Hematopoietic multipotent progenitor cell treated with erythropoietin and hydrocortisone succinate and interleukin-3 and kit ligand, for 4 days (in vitro differentiated cells): Measurements from ENCODE around the gene SUCO.
A peak's percentile ranks its signal among the peaks of the same experiment; 100 is the strongest.
"Not testable (repeated sequence)": the region's sequence is repeated elsewhere in the genome, so short reads cannot be mapped to it uniquely, and the experiment has no call there.

ENCODE experiments used
- DNase-seq: peaks from one replicate; pipeline ENCODE4 v3.0.0-alpha.2; 2015

Gene SUCO

GRCh38 chr1:172532700-172533512, at the start of gene SUCO:
SUCO (plus strand) TSS chr1:172533150; CDS start chr1:172533436, 286 bp downstream.
- DNase-seq, result peak; percentile 100

- DNase-seq, result no peak
These were observed 49.5 kb upstream of the SUCO start for GRCh38 chr1:172483448-172483847.

GRCh38 chr1:172484252-172484651, 48.7 kb upstream of the SUCO start:
- no peak for DNase-seq

- DNase-seq, result no peak
These were observed 47.3 kb upstream of the SUCO start for GRCh38 chr1:172485626-172486025.

- no peak for DNase-seq
These were observed 46.0 kb upstream of the SUCO start for GRCh38 chr1:172486805-172487454.

- peak; percentile 28 for DNase-seq
These were observed 45.4 kb upstream of the SUCO start for GRCh38 chr1:172487550-172487949.

GRCh38 chr1:172488393-172488792, 44.6 kb upstream of the SUCO start:
- DNase-seq, result no peak

- no peak for DNase-seq
These were observed 43.1 kb upstream of the SUCO start for GRCh38 chr1:172489847-172490246.

- no peak for DNase-seq
These were observed 40.5 kb upstream of the SUCO start for GRCh38 chr1:172492421-172492820.

- no peak for DNase-seq
These were observed 38.8 kb upstream of the SUCO start for GRCh38 chr1:172494166-172494565.

- DNase-seq, result not testable (repeated sequence)
These were observed 36.8 kb upstream of the SUCO start for GRCh38 chr1:172496127-172496526.

- peak; percentile 35 for DNase-seq
These were observed 36.3 kb upstream of the SUCO start for GRCh38 chr1:172496678-172497077.

- DNase-seq, result no peak
These were observed 35.7 kb upstream of the SUCO start for GRCh38 chr1:172497230-172497629.

- DNase-seq, result peak; percentile 43
These were observed 34.1 kb upstream of the SUCO start for GRCh38 chr1:172498857-172499256.

- DNase-seq, result no peak
These were observed 33.3 kb upstream of the SUCO start for GRCh38 chr1:172499636-172500141.

- no peak for DNase-seq
These were observed 32.7 kb upstream of the SUCO start for GRCh38 chr1:172500207-172500606.

- DNase-seq, result no peak
These were observed 25.2 kb upstream of the SUCO start for GRCh38 chr1:172507741-172508140.

GRCh38 chr1:172510479-172510878, 22.5 kb upstream of the SUCO start:
- DNase-seq, result no peak

GRCh38 chr1:172512591-172512990, 20.4 kb upstream of the SUCO start:
- DNase-seq, result no peak

- no peak for DNase-seq
These were observed 19.5 kb upstream of the SUCO start for GRCh38 chr1:172513479-172513878.

- DNase-seq, result no peak
These were observed 18.8 kb upstream of the SUCO start for GRCh38 chr1:172514108-172514507.

GRCh38 chr1:172515436-172515835, 17.5 kb upstream of the SUCO start:
- DNase-seq, result peak; percentile 42

- DNase-seq, result no peak
These were observed 17.0 kb upstream of the SUCO start for GRCh38 chr1:172515927-172516326.

GRCh38 chr1:172517081-172517480, 15.9 kb upstream of the SUCO start:
- DNase-seq, result no peak
